Head of caudate nucleus (tissue), 42 donors: ENCODE measurements around the gene MRPL20.
"Not testable (repeated sequence)": the region's sequence is repeated elsewhere in the genome, so short reads cannot be mapped to it uniquely, and the experiment has no call there.

Experiments used
- DNase-seq, 42 donors: peaks; one replicate each; pipeline versions ENCODE4 v3.0.0 to v3.0.0-alpha.2; 2020 to 2021; ENCODE audit warnings: mixed read lengths in 7 of 42
- intact Hi-C: fragments of 100-400 bp; cut with DNase I; formaldehyde crosslinking; loops from one replicate; pipeline ENCODE4 v1.15.0; 2022

Gene MRPL20

DNA sequence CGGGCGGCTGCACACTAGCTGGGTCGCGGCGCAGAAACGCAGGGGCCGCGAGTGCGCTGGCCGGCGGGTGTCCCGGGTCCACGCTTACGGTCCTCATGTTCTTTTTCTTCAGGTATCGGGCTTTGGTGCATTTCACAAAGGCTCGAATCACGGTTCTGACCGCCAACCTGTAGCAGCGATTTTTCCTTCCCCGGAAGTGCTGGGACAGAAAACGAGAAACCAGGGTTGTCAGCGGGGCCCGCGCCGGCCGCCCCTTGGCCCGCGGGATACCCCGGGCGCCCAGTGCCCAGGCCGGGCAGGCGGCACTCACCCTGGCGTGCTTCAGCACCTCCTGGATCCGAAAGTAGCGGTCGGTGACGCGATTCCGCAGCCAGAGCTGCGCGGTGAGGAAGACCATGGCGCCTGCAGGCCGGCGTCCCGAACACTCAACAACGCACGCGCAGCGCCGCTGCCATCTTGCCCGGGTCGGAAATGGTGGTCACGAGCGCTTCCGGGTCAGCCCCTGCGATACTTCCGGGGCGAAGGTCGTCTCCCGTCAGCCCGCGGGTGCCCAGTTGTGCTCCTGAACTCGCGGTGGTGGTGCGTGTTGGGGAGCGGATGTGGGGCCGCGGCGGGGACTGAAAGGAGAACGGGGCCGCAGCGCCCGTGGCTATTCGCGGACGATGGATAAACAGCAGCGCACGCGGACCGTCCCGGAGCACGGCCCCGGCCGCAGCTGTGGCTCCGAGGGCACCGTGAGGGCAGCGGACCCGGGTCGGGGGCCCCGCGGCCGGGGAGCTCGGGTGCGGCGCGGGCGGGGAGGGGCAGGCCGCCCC lies at the start of gene MRPL20:
Gene MRPL20 (minus strand): TSS at position 473 of the 815 bp plus-strand sequence. CDS start 76 bp downstream, at position 397.
- peak; percentile 88 to 99 (median 95) for DNase-seq
- intact Hi-C loops, result no loop called here

- DNase-seq, intact Hi-C loops: not testable (repeated sequence)
Observed at GRCh38 chr1:1456683-1457255, 49.7 kb upstream of the MRPL20 start.

DNA sequence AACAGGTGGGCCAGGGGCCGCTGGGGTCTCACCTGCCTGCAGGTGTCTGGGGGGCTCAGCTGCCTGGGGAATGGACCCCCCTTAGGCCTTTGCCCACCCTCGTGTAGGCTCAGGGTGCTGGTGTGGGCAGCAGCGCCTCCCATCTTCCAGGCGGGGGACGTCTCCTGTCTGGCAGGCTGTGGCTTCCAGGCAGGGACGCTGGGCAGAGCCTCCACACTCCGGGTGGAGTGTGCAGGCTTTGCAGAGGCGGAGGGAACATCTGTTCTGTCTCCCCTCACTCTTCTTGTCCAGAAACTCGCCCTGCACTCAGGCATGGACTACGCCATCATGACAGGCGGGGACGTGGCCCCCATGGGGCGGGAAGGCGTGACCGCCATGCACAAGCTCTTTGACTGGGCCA lies 48.8 kb upstream of the MRPL20 start:
- intact Hi-C loops, DNase-seq: not testable (repeated sequence)

- no peak for DNase-seq
- intact Hi-C loops, result no loop called here
Observed at GRCh38 chr1:1455366-1455884, 48.3 kb upstream of the MRPL20 start.

GRCh38 chr1:1454286-1455056 lies 47.4 kb upstream of the MRPL20 start:
- DNase-seq, intact Hi-C loops: not testable (repeated sequence)

DNA sequence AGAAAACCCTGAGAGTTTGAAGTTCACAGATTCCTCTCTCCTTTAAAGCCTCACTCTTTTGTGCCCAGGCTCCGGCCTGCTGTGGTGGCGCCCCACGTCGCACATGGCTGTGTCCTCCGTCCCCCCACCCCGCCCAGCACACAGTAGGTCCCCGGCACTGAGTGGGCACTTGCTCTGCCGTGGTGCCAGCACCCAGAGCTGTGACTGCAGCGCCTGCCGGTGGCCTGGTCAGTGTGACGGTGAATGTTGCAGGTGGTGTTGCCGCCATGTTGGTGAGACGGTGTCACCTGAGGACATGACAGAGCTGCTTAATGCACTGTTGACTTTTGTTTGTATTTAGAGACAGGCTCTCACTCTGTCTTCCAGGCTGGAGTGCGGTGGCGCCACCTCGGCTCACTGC lies 45.8 kb upstream of the MRPL20 start:
- DNase-seq, result no peak

GRCh38 chr1:1452365-1452739 lies 45.3 kb upstream of the MRPL20 start:
- intact Hi-C loops, DNase-seq: not testable (repeated sequence)

More for the DNA sequence above, 45.8 kb upstream of the MRPL20 start:
- intact Hi-C loops, result no loop called here

GRCh38 chr1:1451696-1452364 lies 44.7 kb upstream of the MRPL20 start:
- intact Hi-C loops, result no loop called here
- DNase-seq, result no peak

GRCh38 chr1:1450616-1451015 lies 43.5 kb upstream of the MRPL20 start:
- intact Hi-C loops, result not testable (repeated sequence)

DNA sequence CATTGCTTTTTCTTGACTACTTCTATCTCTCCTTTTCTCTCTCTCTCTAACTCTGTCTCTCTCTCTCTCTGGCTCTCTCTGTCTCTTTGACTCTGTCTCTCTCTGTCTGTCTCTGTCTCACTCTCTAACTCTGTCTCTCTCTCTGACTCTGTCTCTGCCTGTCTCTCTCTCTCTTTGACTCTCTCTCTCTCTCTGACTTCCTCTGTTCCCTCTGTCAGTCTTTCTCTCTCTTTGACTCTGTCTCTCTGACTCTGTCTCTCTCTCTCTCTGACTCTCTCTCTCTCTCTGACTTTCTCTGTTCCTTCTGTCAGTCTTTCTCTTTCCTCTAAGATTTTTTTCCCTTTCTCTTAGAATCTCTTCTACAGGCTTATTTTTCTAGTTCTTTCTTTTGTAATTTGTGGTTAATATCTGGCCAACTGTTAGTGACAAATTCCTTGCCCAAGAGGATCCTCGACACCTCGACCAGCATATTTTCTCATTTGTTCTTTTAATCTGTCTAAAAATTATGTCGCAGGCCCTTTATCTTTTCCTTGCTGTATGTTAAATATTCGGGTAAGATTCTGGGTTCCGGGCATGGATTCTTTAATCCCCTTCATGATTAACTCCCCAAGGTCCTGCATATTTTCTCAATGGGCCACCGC lies 42.1 kb upstream of the MRPL20 start, which contains the start of gene ATAD3C:
Gene ATAD3C (plus strand): TSS at position 591 of the 641 bp plus-strand sequence. CDS start 995 bp downstream, outside the sequence.
- DNase-seq, result no peak
- intact Hi-C loops, result loop anchor here (10.0 kb wide), 1 partner anchor 54 kb away; the partner anchor contains the start of gene CCNL2

More at GRCh38 chr1:1450616-1451015, 43.5 kb upstream of the MRPL20 start:
- DNase-seq, result not testable (repeated sequence)

GRCh38 chr1:1446631-1447030 lies 39.5 kb upstream of the MRPL20 start:
- DNase-seq, result not testable (repeated sequence)
- intact Hi-C loops, result loop anchor here (10.0 kb wide), 1 partner anchor 52 kb away; the partner anchor contains the start of gene CCNL2

- intact Hi-C loops, result loop anchor here (10.0 kb wide), 1 partner anchor 47 kb away; the partner anchor contains the start of gene CCNL2
- no peak for DNase-seq
Observed at GRCh38 chr1:1442069-1442770, 35.1 kb upstream of the MRPL20 start.

- peak in 31 of 42 donors; percentile 23 to 83 (median 62) for DNase-seq
- intact Hi-C loops, result loop anchor here (10.0 kb wide), 1 partner anchor 46 kb away; the partner anchor contains the start of gene CCNL2
Observed at GRCh38 chr1:1441002-1441888, 34.2 kb upstream of the MRPL20 start.

- intact Hi-C loops, result loop anchor here (10.0 kb wide), 1 partner anchor 46 kb away; the partner anchor contains the start of gene CCNL2
- DNase-seq, result peak in 1 of 42 donors; percentile 21
Observed at GRCh38 chr1:1440262-1441001, 33.3 kb upstream of the MRPL20 start.

GRCh38 chr1:1439546-1440261 lies 32.6 kb upstream of the MRPL20 start:
- DNase-seq, result no peak
- intact Hi-C loops, result loop anchor here (10.0 kb wide), 1 partner anchor 45 kb away; the partner anchor contains the start of gene CCNL2
